Non-pigmented ciliary epithelial cell (primary cell): ENCODE data around the gene DNLZ.
"Not testable (repeated sequence)": the region's sequence is repeated elsewhere in the genome, so short reads cannot be mapped to it uniquely, and the experiment has no call there.

Experiments
- DNase-seq: peaks from one replicate; pipeline ENCODE4 v3.0.0-alpha.2; 2010; ENCODE audit warnings: low read depth

The DNLZ gene

DNA sequence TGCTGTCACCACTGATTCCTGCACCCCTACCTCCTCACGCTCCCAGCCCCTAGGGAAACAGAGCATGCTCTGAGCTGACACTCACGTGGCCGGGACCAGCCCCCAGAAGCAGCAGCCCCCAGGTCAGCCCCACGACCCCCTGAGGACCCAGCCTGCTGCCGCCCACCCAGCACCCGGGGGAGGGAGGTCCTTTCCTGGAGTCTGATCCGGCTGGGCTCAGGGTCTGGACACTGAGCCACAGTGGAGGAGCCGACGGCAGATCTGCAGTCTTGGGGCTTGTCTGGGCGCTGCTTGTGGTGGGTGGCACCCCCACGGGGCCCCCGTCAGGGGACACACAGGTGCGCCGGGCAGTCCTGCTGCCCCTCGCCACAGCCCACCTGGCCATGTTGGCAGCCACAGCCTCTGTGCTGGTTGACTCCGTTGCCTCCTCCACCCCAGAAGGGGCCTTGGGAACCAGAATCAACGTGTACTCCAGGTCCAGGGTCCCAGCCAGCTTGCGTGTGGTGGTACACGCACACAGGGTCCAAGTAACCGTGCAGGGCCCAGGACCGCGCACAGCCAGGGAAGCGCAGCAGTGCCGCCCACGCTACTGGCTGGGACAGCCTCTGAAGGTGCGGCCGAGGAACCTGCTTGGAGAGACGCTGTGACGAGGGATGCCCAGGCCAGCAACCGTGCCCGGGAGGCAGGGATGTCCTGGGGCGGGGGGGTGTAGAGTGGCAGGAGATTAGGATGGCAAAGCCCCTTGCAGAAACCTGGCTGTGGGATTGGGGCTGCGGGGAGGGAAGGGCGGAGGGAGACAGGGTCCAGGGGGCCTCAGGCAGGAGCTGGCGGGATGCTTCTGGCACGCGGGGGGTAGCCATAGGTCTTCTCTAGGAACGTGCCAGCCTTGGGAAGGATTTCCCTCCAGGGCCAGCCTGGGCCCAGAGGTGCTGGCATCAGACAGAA, 3.5 kb downstream of the DNLZ start:
- no peak for DNase-seq

DNA sequence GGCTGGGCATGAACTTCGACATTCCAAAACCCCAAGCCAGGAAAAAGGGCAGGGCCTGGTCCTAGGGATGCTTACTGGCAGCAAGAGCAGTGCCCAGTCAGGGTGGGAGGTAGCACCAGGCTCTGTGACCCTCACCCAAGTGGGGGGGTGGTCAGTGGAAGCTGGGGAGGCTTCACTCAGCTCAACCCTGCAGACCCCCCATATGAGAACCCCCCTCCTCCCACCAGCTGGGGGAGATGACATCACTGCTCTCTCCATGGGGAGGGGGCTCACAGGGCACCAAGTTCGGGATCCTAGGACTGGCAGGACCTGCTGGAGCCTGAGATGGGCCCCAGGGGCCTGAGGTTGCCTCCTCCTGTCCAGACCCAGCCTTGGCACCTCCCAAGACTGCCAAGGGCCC, 4.7 kb downstream of the DNLZ start:
- DNase-seq: no peak

GRCh38 chr9:136358016-136358415, 5.5 kb downstream of the DNLZ start:
- no peak for DNase-seq

GRCh38 chr9:136357202-136357725, 6.3 kb downstream of the DNLZ start:
- no peak for DNase-seq

GRCh38 chr9:136355616-136356557, 7.7 kb downstream of the DNLZ start:
- DNase-seq: no peak

DNA sequence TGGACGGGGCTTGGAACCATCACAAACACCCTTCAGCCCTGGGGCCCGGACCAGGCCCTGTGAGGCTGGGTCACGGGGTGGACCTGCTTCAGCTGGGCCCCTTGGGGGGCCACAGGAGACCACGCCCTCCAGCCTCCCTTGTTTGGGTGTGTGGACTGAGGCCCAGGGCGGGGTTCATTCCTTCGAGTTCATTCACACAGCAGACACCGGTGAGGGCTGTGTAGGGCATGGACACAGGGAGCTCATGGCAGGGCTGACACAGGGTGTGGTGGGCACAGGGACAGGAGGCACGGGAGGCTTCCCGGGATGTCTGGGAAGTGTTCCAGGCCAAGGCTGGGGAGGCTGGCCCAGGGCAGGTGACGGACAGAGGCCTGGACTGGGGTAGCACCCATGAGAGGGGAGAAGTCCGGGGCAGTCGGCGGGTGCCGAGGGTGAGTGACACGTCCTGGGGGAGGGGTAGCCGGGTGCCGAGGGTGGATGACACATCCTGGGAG, 8.9 kb downstream of the DNLZ start:
- no peak for DNase-seq

- no peak for DNase-seq
Measured at GRCh38 chr9:136353757-136354488, 9.6 kb downstream of the DNLZ start.

GRCh38 chr9:136353088-136353487, 10.5 kb downstream of the DNLZ start:
- no peak for DNase-seq

GRCh38 chr9:136352682-136353081, 10.9 kb downstream of the DNLZ start:
- no peak for DNase-seq

- DNase-seq: not testable (repeated sequence)
Measured at GRCh38 chr9:136351868-136352267, 11.7 kb downstream of the DNLZ start.

DNA sequence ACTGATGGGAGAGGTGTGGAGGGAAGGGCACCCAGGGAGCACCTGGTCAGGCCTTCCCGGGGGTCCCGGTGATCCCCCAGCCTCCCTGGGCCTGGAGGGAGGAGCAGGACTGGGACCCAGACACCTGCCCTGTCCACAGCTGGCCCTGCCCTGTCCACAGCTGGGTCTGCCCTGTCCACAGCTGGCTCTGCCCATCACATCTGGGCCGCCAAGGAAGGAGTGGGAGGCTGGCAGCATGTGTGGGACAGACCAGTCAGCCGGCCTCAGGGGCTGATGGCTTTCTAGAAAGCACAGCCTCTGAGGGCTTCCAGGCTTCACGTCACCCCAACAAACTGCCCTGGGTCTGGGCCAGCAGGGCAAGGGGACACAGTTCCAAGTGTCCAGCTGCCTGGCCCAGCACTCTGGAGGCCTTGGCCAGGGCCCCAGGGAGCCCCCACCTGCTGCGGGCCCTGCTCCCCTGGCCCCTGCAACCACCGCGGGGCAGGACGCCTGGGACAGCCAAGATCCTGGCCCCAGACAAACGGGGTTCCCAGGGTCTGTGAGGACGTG, 12.2 kb downstream of the DNLZ start:
- no peak for DNase-seq

DNA sequence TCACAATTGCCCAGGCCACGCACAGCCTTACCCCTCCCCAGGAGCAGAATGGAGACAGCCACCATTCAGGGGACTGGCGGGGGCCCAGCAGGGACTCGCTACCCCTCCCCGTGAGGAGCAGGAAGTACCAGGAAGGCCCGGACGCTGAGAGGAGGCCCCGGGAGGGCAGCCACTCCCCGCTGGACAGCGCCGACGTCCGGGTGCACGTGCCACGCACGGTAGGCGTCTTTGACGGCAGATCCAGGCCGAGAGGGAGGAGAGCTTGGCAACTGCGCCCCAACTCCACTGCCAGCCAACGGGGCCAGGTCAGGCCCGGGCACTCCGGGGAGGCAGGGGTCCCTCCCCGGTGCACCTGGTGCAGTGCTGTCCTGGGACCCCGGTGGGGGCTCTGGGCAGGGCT, 14.0 kb downstream of the DNLZ start:
- no peak for DNase-seq

DNA sequence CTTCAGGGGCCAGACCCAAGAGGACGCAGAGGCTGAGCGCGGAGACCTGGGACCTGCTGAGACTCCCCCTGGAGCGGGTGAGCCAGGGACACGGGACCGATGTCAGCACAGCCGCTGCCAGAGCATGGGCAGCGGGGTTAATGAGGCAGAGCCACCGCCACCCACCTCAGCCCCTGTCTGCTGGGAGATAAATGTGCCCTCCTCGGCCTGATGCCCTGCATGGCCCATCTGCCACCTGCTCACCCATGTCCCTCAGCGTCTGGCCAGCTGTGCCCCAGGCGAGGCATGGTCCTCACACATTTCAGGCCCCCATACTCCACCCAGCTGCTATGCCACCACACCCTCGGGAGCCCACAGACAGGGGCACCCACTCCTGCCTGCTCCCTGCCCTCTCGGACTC, 14.9 kb downstream of the DNLZ start:
- no peak for DNase-seq

- no peak for DNase-seq
Measured at GRCh38 chr9:136347472-136348256, 15.9 kb downstream of the DNLZ start.

- no peak for DNase-seq
Measured at GRCh38 chr9:136346927-136347465, 16.5 kb downstream of the DNLZ start.

DNA sequence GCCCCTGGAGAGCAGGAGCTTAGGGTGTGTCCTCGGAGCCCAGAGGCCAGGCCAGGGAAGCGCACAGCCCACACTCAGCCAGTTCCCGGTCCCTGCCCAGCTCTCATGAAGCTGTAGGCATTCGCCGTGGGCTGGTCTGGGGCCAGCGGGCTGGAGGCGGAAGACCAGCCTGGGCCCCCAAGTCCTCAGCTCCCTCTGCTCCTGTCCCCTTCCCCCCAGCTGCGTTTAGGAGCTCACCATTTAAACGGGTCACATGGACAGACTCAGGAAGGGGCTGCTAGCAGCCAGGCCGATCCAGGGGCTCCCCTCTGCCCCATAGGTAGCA, 17.4 kb downstream of the DNLZ start:
- DNase-seq: no peak

DNA sequence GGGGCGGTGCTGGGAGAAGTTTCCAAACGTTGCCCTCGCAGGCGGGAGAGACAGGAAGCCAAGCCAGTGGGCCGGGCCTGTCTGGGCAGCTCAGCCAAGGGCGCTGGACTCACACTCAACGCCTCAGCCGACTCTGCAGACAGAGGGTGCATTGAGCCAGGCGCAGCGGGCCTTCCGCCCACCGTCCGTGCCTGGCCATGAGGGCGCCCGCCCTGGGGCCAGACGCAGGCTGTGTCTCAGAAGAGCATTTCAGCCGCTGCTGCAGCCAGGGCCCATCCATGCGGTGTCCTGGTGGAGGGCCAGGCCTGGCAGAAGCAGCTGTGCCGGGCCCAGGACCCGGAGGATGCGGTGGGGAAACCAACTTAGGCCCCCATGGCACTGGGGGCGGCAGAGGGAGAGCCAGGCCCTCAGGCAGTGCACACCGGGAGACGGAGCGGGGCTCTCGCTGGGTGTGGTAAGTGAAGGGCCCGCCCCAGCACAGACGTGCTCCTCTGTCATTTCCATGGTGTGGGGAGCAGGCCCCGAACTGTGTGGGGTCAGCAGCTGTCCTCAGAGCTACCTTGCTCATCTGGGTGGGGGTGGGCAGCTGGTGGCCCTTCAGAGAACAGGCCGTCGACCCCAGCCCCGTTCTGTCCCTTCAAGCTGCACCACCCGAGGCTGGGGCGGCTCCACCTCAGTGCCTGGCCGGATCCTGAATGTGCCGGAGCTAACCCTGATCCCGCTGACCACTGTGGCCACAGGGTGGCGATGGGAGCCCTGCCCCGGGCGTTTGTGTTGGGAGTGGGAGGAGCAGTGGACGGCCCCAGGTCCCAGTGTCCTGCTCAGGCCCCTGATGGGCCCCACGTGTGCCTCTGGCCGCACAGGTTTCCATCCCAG, 18.0 kb downstream of the DNLZ start:
- no peak for DNase-seq

GRCh38 chr9:136344544-136345280, 18.8 kb downstream of the DNLZ start:
- no peak for DNase-seq

DNA sequence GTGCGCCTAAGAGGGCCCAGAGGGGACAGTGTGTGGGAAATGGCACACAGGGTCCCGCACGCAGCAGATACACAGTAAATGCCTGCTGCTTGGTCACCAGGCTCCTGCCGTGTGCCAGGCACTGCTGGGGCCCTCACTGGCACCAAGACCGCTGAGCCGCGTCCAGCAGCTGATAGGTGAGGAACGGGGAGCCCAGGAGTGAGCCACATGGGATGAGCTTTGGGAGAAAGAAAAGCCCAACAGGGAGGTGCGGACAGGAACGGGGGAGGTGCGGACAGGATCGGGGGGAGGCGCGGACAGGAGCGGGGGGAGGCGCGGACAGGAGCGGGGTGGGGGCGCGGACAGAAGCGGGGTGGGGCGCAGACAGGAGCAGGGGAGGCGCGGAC, 19.7 kb downstream of the DNLZ start:
- no peak for DNase-seq
